ENCODE measurements around the gene UBE2E2. TPM values are rescaled to one million over a fixed set of nuclear protein-coding genes. Genes with fewer than 3 reads are reported as not detected.

Gene UBE2E2
- total and polyA plus RNA-seq, 12 donors, result 19.5 to 63.8 (median 52.2) TPM

DNA sequence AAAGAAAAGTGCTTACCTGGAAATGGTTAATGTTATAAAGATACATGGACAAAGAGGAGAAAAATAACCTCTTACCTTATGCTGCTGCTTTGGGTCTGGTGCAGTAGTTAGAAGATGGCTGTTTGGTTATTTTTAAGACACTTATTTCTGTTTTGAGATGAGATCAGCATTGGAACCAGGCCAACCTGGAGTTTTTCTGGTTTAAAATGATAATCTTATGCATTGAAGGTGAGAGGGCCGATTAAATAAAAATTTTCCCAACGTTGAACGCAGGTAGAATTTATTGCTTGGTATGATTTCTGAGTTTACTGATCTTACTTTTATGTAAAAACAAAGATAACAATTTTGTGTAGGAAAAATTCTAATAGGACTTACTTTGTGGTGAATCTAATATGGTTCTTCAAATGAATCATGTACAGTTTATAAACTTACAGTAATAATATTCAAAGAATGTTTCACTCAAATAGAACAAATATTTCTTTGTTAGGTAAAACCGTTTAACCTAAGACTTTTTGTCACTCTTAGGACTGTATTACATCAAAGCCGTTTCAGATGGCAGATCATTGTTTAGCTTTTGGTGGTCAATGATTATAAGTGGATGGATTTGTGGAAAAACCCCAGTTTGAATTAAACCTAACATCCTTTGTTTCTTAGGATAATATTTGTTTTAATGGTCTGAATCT, 14.9 kb downstream of the UBE2E2 start:
- no peak overlapping the region for H3K4me3 ChIP-seq
- H3K27me3 ChIP-seq, result no peaks in the 10 kb centered on the region
- H3K4me1 ChIP-seq, result peaks cover 0 to 39% (median 29%) of the 10 kb centered on the region in 9 donors
- TF ChIP-seq, protein P1, sequence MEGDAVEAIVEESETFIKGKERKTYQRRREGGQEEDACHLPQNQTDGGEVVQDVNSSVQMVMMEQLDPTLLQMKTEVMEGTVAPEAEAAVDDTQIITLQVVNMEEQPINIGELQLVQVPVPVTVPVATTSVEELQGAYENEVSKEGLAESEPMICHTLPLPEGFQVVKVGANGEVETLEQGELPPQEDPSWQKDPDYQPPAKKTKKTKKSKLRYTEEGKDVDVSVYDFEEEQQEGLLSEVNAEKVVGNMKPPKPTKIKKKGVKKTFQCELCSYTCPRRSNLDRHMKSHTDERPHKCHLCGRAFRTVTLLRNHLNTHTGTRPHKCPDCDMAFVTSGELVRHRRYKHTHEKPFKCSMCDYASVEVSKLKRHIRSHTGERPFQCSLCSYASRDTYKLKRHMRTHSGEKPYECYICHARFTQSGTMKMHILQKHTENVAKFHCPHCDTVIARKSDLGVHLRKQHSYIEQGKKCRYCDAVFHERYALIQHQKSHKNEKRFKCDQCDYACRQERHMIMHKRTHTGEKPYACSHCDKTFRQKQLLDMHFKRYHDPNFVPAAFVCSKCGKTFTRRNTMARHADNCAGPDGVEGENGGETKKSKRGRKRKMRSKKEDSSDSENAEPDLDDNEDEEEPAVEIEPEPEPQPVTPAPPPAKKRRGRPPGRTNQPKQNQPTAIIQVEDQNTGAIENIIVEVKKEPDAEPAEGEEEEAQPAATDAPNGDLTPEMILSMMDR (IDR thresholded peaks at IDR 0.05), result no peak
- WGBS, 2 donors, result 67 to 71% methylated on average over 5 of the region's 5 CpGs
- DNase-seq (peak in 1 of 2 donors; percentile 37), ATAC-seq (no peak)
- H3K9me3 ChIP-seq, result peaks cover 0 to 7% (median 0%) of the 10 kb centered on the region in 11 donors
- H3K27ac ChIP-seq, result no peak overlapping the region
- no peaks in the 10 kb centered on the region for H3K36me3 ChIP-seq
- intact Hi-C loops (cut with DNase I), result no loop called here

DNA sequence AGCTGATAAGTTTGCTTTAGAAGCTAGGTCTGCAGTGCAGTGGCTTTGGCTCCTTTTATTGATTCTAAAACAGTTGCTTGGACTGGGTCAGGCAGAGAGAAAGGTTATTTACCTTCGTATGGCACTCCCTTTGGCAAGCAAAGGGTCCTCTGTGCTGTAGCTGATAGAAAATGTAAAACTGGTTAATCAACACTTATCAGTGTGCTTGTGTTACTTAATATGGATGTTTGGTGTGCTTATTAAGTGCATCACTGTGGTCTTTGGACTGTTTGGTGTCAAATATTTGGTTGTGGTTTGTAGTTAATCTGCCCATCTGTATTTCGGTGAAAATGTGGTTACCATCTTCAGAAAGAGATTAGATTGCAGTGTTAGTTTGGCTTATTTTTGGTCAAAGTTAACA, 16.0 kb downstream of the UBE2E2 start:
- intact Hi-C loops (cut with DNase I), result no loop called here
- peaks cover 0 to 39% (median 29%) of the 10 kb centered on the region in 9 donors for H3K4me1 ChIP-seq
- peaks cover 0 to 16% (median 6%) of the 10 kb centered on the region in 11 donors for H3K9me3 ChIP-seq
- TF ChIP-seq, protein P1 (IDR thresholded peaks at IDR 0.05), result no peak
- ATAC-seq (no peak), DNase-seq (no peak)
- 32 to 47% methylated on average over 2 of the region's 2 CpGs for WGBS, 2 donors
- no peaks in the 10 kb centered on the region for H3K27me3 ChIP-seq
- H3K36me3 ChIP-seq, result no peaks in the 10 kb centered on the region
- H3K4me3 ChIP-seq, result no peak overlapping the region
- peak overlapping the region in 1 of 10 donors; percentile 3 for H3K27ac ChIP-seq

DNA sequence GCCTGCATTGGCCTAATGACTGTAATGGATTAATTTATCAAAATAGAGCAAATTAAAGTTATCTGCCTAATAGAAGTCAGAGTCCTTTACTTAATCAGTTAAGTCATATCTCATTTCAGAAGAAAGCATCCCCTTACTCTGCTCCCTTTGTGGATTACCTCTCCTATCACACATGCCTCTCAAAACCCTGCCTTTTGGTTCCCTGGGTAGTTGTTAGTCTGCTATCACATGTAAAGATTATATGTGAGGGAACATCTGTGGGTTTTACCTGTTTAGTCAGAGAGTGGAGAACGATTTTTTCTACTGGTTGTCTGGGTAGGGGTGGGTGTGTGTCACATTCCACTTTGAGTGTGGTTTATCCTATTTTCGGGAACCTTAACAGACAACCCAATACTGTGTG, 16.4 kb downstream of the UBE2E2 start:
- H3K4me3 ChIP-seq, result no peak overlapping the region
- ATAC-seq (peak in 2 of 8 donors; percentile 9 to 39), DNase-seq (no peak)
- H3K27ac ChIP-seq, result peak overlapping the region in 1 of 10 donors; percentile 3
- intact Hi-C loops (cut with DNase I), result no loop called here
- 49 to 68% methylated on average over 2 of the region's 2 CpGs for WGBS, 2 donors
- TF ChIP-seq, protein P1 (IDR thresholded peaks at IDR 0.05), result no peak
- H3K4me1 ChIP-seq, result peaks cover 0 to 39% (median 29%) of the 10 kb centered on the region in 9 donors
- H3K27me3 ChIP-seq, result no peaks in the 10 kb centered on the region
- H3K36me3 ChIP-seq, result no peaks in the 10 kb centered on the region
- H3K9me3 ChIP-seq, result peaks cover 0 to 21% (median 10%) of the 10 kb centered on the region in 11 donors

DNA sequence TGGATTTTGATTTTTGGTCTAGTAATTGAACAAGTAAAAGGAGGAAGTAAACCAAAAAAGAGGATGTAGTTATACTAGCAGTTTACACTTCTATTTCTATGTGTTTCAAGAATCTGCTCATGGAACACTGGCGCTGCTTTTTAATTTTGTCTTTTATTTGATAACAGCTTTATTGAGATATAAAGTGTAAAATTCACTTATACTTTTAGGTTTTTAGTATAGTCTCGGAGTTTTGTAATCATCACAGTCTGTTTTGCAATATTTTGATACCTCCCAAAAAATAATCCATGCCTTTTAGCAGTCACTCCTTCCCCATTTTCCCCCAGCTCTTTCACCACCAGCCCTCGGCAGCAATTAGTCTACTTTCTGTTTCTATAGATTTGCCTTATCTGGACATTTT, 18.0 kb downstream of the UBE2E2 start:
- TF ChIP-seq, protein P1 (IDR thresholded peaks at IDR 0.05), result no peak
- Histone ChIP-seq H3K9me3 (peaks cover 0 to 24% (median 12%) of the 10 kb centered on the region in 11 donors), H3K27me3 (no peaks in the 10 kb centered on the region), H3K27ac (peak overlapping the region in 2 of 10 donors; percentile 6 to 68), H3K4me1 (peaks cover 0 to 39% (median 29%) of the 10 kb centered on the region in 9 donors), H3K4me3 (peak overlapping the region in 3 of 10 donors; percentile 8 to 44 (median 12)), H3K36me3 (no peaks in the 10 kb centered on the region)
- 86 to 92% methylated on average over 3 of the region's 3 CpGs for WGBS, 2 donors
- intact Hi-C loops (cut with DNase I), result no loop called here
- DNase-seq (no peak), ATAC-seq (no peak)
